ENCODE data around the gene TMA7.
"Not testable (repeated sequence)": the region's sequence is repeated elsewhere in the genome, so short reads cannot be mapped to it uniquely, and the experiment has no call there.

The TMA7 gene

DNA sequence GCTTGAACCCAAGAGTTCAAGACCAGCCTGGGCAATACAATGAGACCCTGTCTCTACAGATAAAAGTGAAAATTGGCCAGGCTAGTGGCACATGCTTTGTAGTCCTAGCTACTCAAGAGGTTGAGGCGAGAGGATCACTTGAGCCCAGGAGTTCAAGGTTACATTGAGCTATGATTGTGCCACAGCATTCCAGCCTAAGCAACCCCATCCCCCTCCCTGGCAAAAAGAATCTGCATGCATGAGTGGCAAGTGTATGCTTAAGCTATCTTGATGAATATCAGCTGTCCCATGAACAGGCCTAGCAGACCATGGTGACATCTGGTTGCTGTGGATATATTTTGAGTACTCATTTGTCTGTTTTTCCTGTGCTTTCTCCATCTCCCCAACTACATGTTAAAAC is 11.2 kb downstream of the TMA7 start:
- H3K27ac Mint-ChIP-seq: no peak overlapping the region
- DNase-seq: no peak
- H3K4me3 Mint-ChIP-seq: no peak overlapping the region

DNA sequence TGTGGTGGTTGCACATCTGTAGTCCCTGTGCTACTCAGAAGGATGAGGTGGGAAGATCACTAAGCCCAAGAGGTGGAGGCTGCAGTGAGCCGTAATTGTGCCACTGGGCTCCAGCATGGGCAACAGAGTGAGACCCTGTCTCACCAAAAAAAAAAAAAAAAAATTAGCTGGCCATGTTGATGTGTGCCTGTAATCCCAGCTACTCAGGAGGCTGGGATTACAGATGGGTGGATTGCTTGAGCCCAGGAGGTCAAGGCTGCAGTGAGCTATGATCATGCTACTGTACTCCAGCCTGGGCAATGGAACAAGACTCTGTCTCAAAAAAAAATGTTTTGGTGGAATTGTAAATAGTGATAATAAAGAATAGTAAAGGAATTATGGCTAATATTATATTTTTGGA is 16.4 kb downstream of the TMA7 start:
- H3K9me3 Mint-ChIP-seq: no peaks in the 10 kb centered on the region
- H3K4me3 Mint-ChIP-seq: no peak overlapping the region
- H3K4me1 Mint-ChIP-seq: no peaks in the 10 kb centered on the region
- H3K27me3 Mint-ChIP-seq: no peaks in the 10 kb centered on the region
- H3K27ac Mint-ChIP-seq: no peak overlapping the region
- DNase-seq (no peak), ATAC-seq (replicated peaks) (no peak)
- peaks cover 20 to 43% of the 10 kb centered on the region in 2 donors for H3K36me3 Mint-ChIP-seq

More for the DNA sequence above, 11.2 kb downstream of the TMA7 start:
- Mint-ChIP-seq H3K36me3 (peaks cover 10 to 35% of the 10 kb centered on the region in 2 donors), H3K9me3 (no peaks in the 10 kb centered on the region), H3K4me1 (peaks cover 13 to 24% of the 10 kb centered on the region in 2 donors), H3K27me3 (no peaks in the 10 kb centered on the region)
- no peak for ATAC-seq (replicated peaks)

DNA sequence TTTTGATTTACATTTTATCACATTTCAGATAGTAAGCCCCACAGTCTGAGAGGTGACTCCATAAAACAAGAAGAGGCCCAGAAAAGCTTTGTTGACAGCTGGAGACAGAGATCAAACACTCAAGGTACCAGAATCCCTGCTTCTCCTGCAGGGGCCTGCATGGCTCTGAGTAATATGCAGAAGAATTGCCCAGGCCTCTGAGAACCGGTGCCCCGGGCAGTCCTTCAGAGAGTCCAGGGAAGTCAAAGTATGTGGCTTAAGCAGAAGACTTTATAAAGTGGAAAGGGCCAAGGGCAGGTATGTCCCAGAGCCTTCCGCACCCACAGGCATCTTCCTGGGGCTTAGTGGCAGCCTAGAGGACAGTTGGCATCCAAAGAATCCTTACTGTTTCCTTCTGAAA is 19.3 kb downstream of the TMA7 start:
- ATAC-seq (replicated peaks) (no peak), DNase-seq (no peak)
- no peaks in the 10 kb centered on the region for H3K4me1 Mint-ChIP-seq
- H3K36me3 Mint-ChIP-seq: peaks cover 13 to 26% of the 10 kb centered on the region in 2 donors
- H3K4me3 Mint-ChIP-seq: no peak overlapping the region
- H3K27ac Mint-ChIP-seq: no peak overlapping the region
- no peaks in the 10 kb centered on the region for H3K27me3 Mint-ChIP-seq
- no peaks in the 10 kb centered on the region for H3K9me3 Mint-ChIP-seq

DNA sequence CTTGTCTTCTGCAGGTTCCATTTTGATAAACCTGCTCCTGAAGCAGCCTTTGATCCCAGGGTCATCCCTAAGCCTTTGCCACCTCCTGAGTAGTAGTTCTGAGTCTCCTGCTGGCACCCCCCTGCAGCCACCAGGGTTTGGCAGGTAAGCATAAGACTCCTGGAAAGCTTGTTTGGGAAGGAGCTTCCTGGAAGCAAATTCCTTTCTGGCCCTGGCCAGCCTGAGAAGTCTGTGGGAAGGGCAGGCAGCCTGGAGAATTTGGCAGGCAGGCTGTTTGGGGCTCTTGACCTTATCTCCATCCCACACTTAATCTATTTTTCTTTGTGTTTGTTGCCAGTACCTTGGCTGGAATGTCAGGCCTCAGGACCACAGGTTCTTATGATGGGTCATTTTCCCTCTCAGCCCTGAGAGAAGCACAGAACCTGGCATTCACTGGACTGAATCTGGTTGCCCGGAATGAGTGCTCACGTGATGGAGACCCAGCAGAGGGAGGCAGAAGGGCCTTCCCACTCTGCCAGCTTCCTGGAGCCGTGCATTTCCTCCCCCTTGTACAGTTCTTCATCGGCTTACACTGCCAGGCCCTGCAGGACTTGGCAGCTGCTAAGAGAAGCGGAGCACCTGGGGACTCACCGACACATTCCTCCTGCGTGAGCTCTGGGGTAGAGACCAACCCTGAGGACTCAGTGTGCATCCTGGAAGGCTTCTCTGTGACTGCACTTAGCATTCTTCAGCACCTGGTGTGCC is 19.9 kb downstream of the TMA7 start:
- Mint-ChIP-seq H3K4me3 (no peak overlapping the region), H3K27ac (no peak overlapping the region), H3K36me3 (peaks cover 13 to 22% of the 10 kb centered on the region in 2 donors), H3K27me3 (no peaks in the 10 kb centered on the region), H3K4me1 (no peaks in the 10 kb centered on the region), H3K9me3 (no peaks in the 10 kb centered on the region)
- ATAC-seq (replicated peaks): no peak
- no peak for DNase-seq

DNA sequence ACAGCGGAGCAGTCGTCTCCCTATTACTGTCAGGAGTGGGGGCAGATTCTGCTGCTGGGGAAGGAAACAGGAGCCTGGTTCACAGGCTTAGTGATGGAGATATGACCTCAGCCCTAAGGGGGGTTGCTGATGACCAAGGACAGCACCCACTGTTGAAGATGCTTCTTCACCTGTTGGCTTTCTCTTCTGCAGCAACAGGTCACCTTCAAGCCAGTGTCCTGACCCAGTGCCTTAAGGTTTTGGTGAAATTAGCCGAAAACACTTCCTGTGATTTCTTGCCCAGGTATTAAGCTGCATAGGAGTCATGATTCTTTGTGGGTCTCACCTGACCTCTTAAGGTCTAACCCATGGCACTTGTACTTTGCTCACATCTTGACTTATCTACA is 20.5 kb downstream of the TMA7 start:
- H3K27ac Mint-ChIP-seq: no peak overlapping the region
- ATAC-seq (replicated peaks) (no peak), DNase-seq (no peak)
- H3K4me1 Mint-ChIP-seq: peaks cover 4 to 5% of the 10 kb centered on the region in 2 donors
- H3K9me3 Mint-ChIP-seq: no peaks in the 10 kb centered on the region
- no peak overlapping the region for H3K4me3 Mint-ChIP-seq
- peaks cover 13 to 19% of the 10 kb centered on the region in 2 donors for H3K36me3 Mint-ChIP-seq
- H3K27me3 Mint-ChIP-seq: no peaks in the 10 kb centered on the region

DNA sequence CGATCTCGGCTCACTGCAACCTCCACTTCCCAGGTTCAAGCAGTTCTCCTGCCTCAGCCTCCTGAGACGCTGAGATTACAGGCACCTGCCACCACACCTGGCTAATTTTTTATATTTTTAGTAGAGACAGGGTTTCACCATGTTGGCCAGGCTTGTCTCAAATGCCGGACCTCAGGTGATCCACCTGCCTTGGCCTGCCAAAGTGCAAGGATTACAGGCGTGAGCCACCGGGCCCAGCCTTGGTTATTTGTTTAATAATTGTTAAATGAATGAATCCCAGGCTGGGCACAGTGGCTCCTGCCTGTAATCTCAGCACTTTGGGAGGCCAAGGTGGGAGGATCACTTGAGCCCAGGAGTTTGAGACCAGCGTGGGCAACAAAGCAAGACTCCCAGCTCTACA is 21.7 kb downstream of the TMA7 start:
- not testable (repeated sequence) for H3K27me3 Mint-ChIP-seq; H3K9me3 Mint-ChIP-seq; DNase-seq; H3K4me3 Mint-ChIP-seq; H3K27ac Mint-ChIP-seq; ATAC-seq (replicated peaks)
- Mint-ChIP-seq H3K4me1 (peaks cover 10 to 14% of the 10 kb centered on the region in 2 donors), H3K36me3 (peaks cover 15 to 32% of the 10 kb centered on the region in 2 donors)

DNA sequence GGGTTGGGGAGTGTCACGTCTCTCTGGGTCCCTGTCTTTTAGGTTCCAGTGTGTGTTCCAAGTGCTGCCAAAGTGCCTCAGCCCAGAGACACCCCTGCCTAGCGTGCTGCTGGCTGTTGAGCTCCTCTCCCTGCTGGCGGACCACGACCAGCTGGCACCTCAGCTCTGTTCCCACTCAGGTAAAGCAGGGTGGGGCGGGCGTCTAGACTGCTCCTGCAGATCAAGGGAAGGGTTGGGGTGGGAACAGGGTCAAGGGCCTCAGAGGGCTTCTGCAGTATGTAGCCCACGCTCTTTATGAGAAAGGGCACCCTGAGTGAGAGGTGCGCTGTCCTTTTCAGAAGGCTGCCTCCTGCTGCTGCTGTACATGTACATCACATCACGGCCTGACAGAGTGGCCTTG is 23.6 kb downstream of the TMA7 start:
- no peak for DNase-seq

DNA sequence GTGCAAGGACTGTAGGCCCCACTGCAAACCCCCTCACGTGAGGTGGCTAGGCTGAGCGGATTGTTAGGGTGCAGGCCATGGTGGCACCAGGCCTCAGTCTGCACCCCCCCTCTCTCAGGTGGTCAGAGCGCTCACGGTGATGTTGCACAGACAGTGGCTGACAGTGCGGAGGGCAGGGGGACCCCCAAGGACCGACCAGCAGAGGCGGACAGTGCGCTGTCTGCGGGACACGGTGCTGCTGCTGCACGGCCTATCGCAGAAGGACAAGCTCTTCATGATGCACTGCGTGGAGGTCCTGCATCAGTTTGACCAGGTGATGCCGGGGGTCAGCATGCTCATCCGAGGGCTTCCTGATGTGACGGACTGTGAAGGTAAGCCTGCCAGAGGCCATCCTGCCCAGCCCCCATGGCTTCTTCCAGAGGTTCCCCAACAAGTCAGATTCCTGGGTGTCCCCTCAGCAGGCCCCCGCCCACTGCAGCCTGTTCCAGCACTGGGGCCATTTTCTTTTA is 24.7 kb downstream of the TMA7 start:
- Mint-ChIP-seq H3K27me3 (no peaks in the 10 kb centered on the region), H3K9me3 (no peaks in the 10 kb centered on the region), H3K36me3 (peaks cover 28 to 46% of the 10 kb centered on the region in 2 donors), H3K4me1 (peaks cover 34 to 44% of the 10 kb centered on the region in 2 donors), H3K27ac (no peak overlapping the region), H3K4me3 (peak overlapping the region in 1 of 2 donors; percentile 94)
- no peak for ATAC-seq (replicated peaks)
- no peak for DNase-seq

More for the DNA sequence above, 23.6 kb downstream of the TMA7 start:
- H3K9me3 Mint-ChIP-seq: no peaks in the 10 kb centered on the region
- H3K27me3 Mint-ChIP-seq: no peaks in the 10 kb centered on the region
- H3K27ac Mint-ChIP-seq: no peak overlapping the region
- no peak for ATAC-seq (replicated peaks)
- peaks cover 23 to 42% of the 10 kb centered on the region in 2 donors for H3K36me3 Mint-ChIP-seq
- H3K4me3 Mint-ChIP-seq: no peak overlapping the region
- H3K4me1 Mint-ChIP-seq: peaks cover 24 to 33% of the 10 kb centered on the region in 2 donors

DNA sequence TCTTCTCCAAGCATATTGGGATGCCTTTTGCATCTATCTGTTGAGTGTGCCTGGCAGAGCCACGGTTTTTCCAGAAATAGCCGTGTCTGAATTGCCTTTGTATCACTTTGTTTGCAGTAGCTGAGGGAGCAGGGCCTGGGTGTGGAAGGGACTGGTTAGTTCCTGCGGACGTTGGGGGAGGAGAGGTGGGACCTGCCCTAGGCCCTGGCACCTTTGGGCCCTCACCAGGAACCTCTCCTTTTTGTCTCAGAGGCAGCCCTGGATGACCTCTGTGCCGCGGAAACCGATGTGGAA is 25.1 kb downstream of the TMA7 start:
- Mint-ChIP-seq H3K36me3 (peaks cover 25 to 50% of the 10 kb centered on the region in 2 donors), H3K4me1 (peaks cover 38 to 48% of the 10 kb centered on the region in 2 donors), H3K27me3 (no peaks in the 10 kb centered on the region), H3K27ac (peak overlapping the region; percentile 97), H3K9me3 (no peaks in the 10 kb centered on the region), H3K4me3 (peak overlapping the region; percentile 94)
- DNase-seq: no peak
- ATAC-seq (replicated peaks): no peak

DNA sequence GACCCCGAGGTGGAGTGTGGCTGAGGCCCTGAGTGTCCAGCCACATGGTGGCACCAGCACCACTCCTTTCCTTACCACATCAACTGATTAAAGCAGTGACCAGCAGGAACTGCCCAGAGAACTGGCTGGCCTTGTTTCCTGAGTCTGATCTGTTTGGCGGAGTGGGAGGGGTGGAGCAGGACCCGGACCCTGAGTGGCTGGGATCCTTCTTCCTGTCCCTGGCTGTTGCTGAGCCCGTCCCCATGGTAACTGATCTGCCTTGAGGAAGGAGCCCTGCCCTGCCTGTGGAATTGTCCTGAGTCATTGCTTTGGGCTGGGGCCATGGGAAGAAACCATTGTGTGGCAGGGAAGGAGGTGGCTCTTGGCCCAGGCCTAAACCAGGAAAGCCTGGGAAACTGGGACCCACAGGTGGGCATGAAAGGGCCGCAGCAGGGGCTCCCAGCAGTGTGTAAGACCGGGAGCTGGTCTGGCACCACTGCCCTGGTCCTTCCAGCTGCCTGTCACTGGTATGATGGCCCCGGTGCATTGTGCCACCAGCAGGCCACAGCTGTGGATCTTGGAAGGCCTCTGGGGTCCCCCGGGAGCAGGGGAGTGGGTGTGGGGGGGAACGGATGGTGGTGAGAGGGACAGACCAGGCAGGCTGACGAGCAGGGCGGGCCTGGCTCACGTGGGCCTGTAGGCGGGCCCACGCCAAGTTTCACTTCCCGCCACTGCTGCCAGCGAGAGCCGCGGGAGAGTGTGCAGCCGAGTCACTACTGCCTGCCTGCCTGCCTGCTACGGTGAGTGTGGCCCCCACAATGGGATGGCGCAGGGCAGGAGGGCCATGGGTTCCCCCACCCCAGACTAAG is 25.7 kb downstream of the TMA7 start:
- peaks cover 42 to 52% of the 10 kb centered on the region in 2 donors for H3K4me1 Mint-ChIP-seq
- DNase-seq (peak; percentile 89), ATAC-seq (replicated peaks) (peak; percentile 97 to 98)
- no peaks in the 10 kb centered on the region for H3K9me3 Mint-ChIP-seq
- no peaks in the 10 kb centered on the region for H3K27me3 Mint-ChIP-seq
- peak overlapping the region; percentile 94 for H3K4me3 Mint-ChIP-seq
- peaks cover 21 to 52% of the 10 kb centered on the region in 2 donors for H3K36me3 Mint-ChIP-seq
- peak overlapping the region; percentile 97 for H3K27ac Mint-ChIP-seq

DNA sequence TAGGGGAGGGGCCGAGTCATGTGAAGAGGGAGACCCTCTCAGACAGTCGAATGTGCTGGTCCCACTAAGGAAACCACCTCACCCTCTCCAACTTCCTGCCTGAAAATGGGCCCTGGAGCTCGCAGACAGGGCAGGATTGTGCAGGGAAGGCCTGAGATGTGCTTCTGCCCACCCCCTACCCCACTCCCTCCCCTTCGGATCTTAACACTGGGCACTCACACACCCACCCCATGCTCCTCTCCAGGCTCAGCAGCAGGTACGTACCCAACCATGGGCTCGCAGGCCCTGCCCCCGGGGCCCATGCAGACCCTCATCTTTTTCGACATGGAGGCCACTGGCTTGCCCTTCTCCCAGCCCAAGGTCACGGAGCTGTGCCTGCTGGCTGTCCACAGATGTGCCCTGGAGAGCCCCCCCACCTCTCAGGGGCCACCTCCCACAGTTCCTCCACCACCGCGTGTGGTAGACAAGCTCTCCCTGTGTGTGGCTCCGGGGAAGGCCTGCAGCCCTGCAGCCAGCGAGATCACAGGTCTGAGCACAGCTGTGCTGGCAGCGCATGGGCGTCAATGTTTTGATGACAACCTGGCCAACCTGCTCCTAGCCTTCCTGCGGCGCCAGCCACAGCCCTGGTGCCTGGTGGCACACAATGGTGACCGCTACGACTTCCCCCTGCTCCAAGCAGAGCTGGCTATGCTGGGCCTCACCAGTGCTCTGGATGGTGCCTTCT is 26.5 kb downstream of the TMA7 start:
- ATAC-seq (replicated peaks): peak; percentile 35 to 38
- Mint-ChIP-seq H3K27ac (peak overlapping the region; percentile 97), H3K4me3 (peak overlapping the region; percentile 94), H3K27me3 (no peaks in the 10 kb centered on the region), H3K36me3 (peaks cover 19 to 49% of the 10 kb centered on the region in 2 donors), H3K4me1 (peaks cover 42 to 52% of the 10 kb centered on the region in 2 donors), H3K9me3 (no peaks in the 10 kb centered on the region)
- DNase-seq: no peak

DNA sequence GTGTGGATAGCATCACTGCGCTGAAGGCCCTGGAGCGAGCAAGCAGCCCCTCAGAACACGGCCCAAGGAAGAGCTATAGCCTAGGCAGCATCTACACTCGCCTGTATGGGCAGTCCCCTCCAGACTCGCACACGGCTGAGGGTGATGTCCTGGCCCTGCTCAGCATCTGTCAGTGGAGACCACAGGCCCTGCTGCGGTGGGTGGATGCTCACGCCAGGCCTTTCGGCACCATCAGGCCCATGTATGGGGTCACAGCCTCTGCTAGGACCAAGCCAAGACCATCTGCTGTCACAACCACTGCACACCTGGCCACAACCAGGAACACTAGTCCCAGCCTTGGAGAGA is 27.0 kb downstream of the TMA7 start:
- Mint-ChIP-seq H3K9me3 (no peaks in the 10 kb centered on the region), H3K4me1 (peaks cover 42 to 52% of the 10 kb centered on the region in 2 donors), H3K27me3 (no peaks in the 10 kb centered on the region), H3K4me3 (peak overlapping the region; percentile 94), H3K36me3 (peaks cover 19 to 49% of the 10 kb centered on the region in 2 donors), H3K27ac (peak overlapping the region; percentile 97)
- no peak for ATAC-seq (replicated peaks)
- DNase-seq: no peak

DNA sequence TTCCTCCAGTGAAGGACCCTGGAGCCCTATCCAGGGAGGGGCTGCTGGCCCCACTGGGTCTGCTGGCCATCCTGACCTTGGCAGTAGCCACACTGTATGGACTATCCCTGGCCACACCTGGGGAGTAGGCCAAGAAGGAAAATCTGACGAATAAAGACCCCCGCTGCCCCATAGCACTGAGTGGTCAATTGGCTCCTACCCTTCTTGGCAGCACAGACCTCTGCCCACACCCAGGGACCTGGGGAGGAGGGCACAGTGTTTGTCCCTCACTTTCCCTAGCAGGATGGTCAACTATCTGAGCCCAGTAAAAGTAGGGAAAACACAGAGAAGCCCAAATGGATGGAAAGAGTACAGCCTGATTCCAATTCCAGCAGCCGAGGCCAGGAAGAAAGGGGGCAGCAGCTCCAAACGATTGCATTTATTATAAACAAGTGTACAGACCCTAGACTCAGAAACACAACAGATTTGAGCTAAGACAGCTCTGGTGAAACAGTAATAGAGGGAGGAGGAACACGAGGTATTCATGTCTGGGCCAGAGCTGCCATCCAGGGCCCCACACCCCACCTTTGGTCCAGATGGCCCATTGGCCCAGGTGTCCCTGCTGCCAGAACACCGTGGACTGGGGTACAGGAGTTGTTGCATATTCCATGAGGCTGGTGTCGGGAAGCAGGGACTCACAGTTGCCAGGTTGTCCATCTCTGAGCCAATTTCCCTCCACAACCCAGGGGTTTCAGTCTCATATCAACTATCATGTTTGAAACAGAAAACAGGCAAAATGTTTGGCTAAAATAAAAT is 27.6 kb downstream of the TMA7 start:
- no peaks in the 10 kb centered on the region for H3K27me3 Mint-ChIP-seq
- DNase-seq (no peak), ATAC-seq (replicated peaks) (no peak)
- H3K4me3 Mint-ChIP-seq: peak overlapping the region; percentile 94
- H3K36me3 Mint-ChIP-seq: peaks cover 19 to 49% of the 10 kb centered on the region in 2 donors
- no peaks in the 10 kb centered on the region for H3K9me3 Mint-ChIP-seq
- peaks cover 42 to 53% of the 10 kb centered on the region in 2 donors for H3K4me1 Mint-ChIP-seq
- peak overlapping the region; percentile 97 for H3K27ac Mint-ChIP-seq
